Smooth muscle cell (in vitro differentiated cells): ENCODE data around the gene MAP3K3. TPM values are rescaled to one million over a fixed set of nuclear protein-coding genes. Genes with fewer than 3 reads are reported as not detected.

Experiments
- DNase-seq: peaks from one replicate; lab custom pipeline; 2025; ENCODE audit not compliant: unreplicated experiment; lab: John Stamatoyannopoulos, UW
- H2AFZ ChIP-seq: fragments of 200-600 bp; sonication (generic); 2 replicates; pipeline ENCODE4 v1.6.0; 2016; ENCODE audit warnings: antibody characterized with exemption, low read depth, mild to moderate bottlenecking
- H3F3A ChIP-seq: fragments of 200-600 bp; sonication (generic); 2 replicates; pipeline ENCODE4 v1.6.0; 2017; ENCODE audit warnings: antibody characterized with exemption, low read depth
- H3K27ac ChIP-seq: fragments of 200-600 bp; sonication (generic); 2 replicates; pipeline ENCODE4 v1.5.1; 2016; ENCODE audit warnings: low read depth, mild to moderate bottlenecking
- H3K27me3 ChIP-seq: fragments of 200-600 bp; sonication (generic); 2 replicates; pipeline ENCODE4 v1.6.1; 2016; ENCODE audit warnings: low read depth, mild to moderate bottlenecking
- H3K36me3 ChIP-seq: fragments of 200-600 bp; sonication (generic); 2 replicates; pipeline ENCODE4 v1.5.1; 2016; ENCODE audit warnings: low read depth
- H3K4me1 ChIP-seq: fragments of 200-600 bp; sonication (generic); 2 replicates; pipeline ENCODE4 v1.5.1; 2016; ENCODE audit warnings: low read depth
- H3K4me2 ChIP-seq: fragments of 200-600 bp; sonication (generic); 2 replicates; pipeline ENCODE4 v1.6.0; 2016; ENCODE audit warnings: mild to moderate bottlenecking
- H3K4me3 ChIP-seq: fragments of 200-600 bp; sonication (generic); 2 replicates; pipeline ENCODE4 v1.5.1; 2016; ENCODE audit warnings: mild to moderate bottlenecking
- H3K79me2 ChIP-seq: fragments of 200-600 bp; sonication (generic); 2 replicates; pipeline ENCODE4 v1.6.0; 2016; ENCODE audit warnings: low read depth, mild to moderate bottlenecking
- H3K9ac ChIP-seq: fragments of 200-600 bp; sonication (generic); 2 replicates; pipeline ENCODE4 v1.6.0; 2016; ENCODE audit warnings: low read depth
- H3K9me3 ChIP-seq: fragments of 200-600 bp; sonication (generic); replicated peaks from 2 replicates; pipeline ENCODE4 v1.5.1; 2016; ENCODE audit warnings: low read depth
- H4K20me1 ChIP-seq: fragments of 200-600 bp; sonication (generic); 2 replicates; pipeline ENCODE4 v1.6.0; 2016; ENCODE audit warnings: low read depth
- CTCF ChIP-seq: fragments of 200-600 bp; sonication (generic); IDR thresholded peaks from 2 replicates; pipeline ENCODE4 v1.5.1; 2017; ENCODE audit warnings: borderline replicate concordance, mild to moderate bottlenecking, antibody characterized with exemption; ENCODE audit not compliant: insufficient read depth, poor library complexity, severe bottlenecking
- WGBS: methylation state at CpG from one replicate; pipeline ENCODE4 v1.1.7; 2016; ENCODE audit warnings: low lambda C conversion rate; 5-methylcytosine and 5-hydroxymethylcytosine counted together
- polyA plus RNA-seq: library from polyadenylated mRNA; unstranded; fragments of >200 nt; fragmentation: Nextera tagmentation; extraction: Ambion mirVana; gene quantifications from 2 replicates; pipeline ENCODE4 v1.2.1, GENCODE V29; 2016
- total RNA-seq: library from RNA; depleted of rRNA; stranded (reverse); fragments of >200 nt; gene quantifications from 2 replicates; pipeline ENCODE4 v1.2.3, GENCODE V29; 2014

The MAP3K3 gene
- total and polyA plus RNA-seq, 2 experiments from 2014 or later: 16.0 to 23.6 TPM

GRCh38 chr17:63652106-63652505 lies 29.9 kb downstream of the MAP3K3 start:
- H3K27me3 ChIP-seq: no peaks in the 10 kb centered on the region
- WGBS: 93% methylated on average over 3 of the region's 3 CpGs
- H3K79me2 ChIP-seq: no peaks in the 10 kb centered on the region
- H3K4me2 ChIP-seq: no peak overlapping the region
- peaks cover 16% of the 10 kb centered on the region for H4K20me1 ChIP-seq
- no peak overlapping the region for H2AFZ ChIP-seq
- H3K36me3 ChIP-seq: no peaks in the 10 kb centered on the region
- TF ChIP-seq CTCF: no peak
- no peaks in the 10 kb centered on the region for H3K9me3 ChIP-seq
- no peak overlapping the region for H3K9ac ChIP-seq
- no peak overlapping the region for H3K27ac ChIP-seq
- DNase-seq: no peak
- no peaks in the 10 kb centered on the region for H3F3A ChIP-seq
- no peak overlapping the region for H3K4me3 ChIP-seq
- no peaks in the 10 kb centered on the region for H3K4me1 ChIP-seq

GRCh38 chr17:63653050-63653449 lies 30.8 kb downstream of the MAP3K3 start:
- H3K4me1 ChIP-seq: no peaks in the 10 kb centered on the region
- no peak overlapping the region for H3K9ac ChIP-seq
- H3K4me3 ChIP-seq: no peak overlapping the region
- H3K27ac ChIP-seq: no peak overlapping the region
- H3K9me3 ChIP-seq: no peaks in the 10 kb centered on the region
- peaks cover 9% of the 10 kb centered on the region for H4K20me1 ChIP-seq
- no peak for DNase-seq
- WGBS: 84% methylated on average over 2 of the region's 2 CpGs
- H3K79me2 ChIP-seq: no peaks in the 10 kb centered on the region
- TF ChIP-seq CTCF: no peak
- no peak overlapping the region for H2AFZ ChIP-seq
- H3F3A ChIP-seq: no peaks in the 10 kb centered on the region
- no peaks in the 10 kb centered on the region for H3K27me3 ChIP-seq
- H3K36me3 ChIP-seq: no peaks in the 10 kb centered on the region
- H3K4me2 ChIP-seq: no peak overlapping the region

- H3K4me3 ChIP-seq: no peak overlapping the region
- H4K20me1 ChIP-seq: no peaks in the 10 kb centered on the region
- TF ChIP-seq CTCF: no peak
- H3K9ac ChIP-seq: no peak overlapping the region
- no peaks in the 10 kb centered on the region for H3K9me3 ChIP-seq
- H3K79me2 ChIP-seq: no peaks in the 10 kb centered on the region
- no peak overlapping the region for H3K4me2 ChIP-seq
- no peak overlapping the region for H3K27ac ChIP-seq
- no peaks in the 10 kb centered on the region for H3K4me1 ChIP-seq
- no peak overlapping the region for H2AFZ ChIP-seq
- H3K27me3 ChIP-seq: no peaks in the 10 kb centered on the region
- 90% methylated on average over 3 of the region's 3 CpGs for WGBS
- H3K36me3 ChIP-seq: no peaks in the 10 kb centered on the region
- no peaks in the 10 kb centered on the region for H3F3A ChIP-seq
- DNase-seq: no peak
Measured at GRCh38 chr17:63657786-63658185, 35.6 kb downstream of the MAP3K3 start.

GRCh38 chr17:63658366-63658765 lies 36.1 kb downstream of the MAP3K3 start:
- no peak overlapping the region for H2AFZ ChIP-seq
- H3K9me3 ChIP-seq: no peaks in the 10 kb centered on the region
- no peak overlapping the region for H3K4me2 ChIP-seq
- H3K79me2 ChIP-seq: no peaks in the 10 kb centered on the region
- DNase-seq: no peak
- TF ChIP-seq CTCF: no peak
- no peak overlapping the region for H3K9ac ChIP-seq
- H3K4me3 ChIP-seq: no peak overlapping the region
- H3F3A ChIP-seq: no peaks in the 10 kb centered on the region
- 86% methylated on average over 1 of the region's 1 CpG for WGBS
- H4K20me1 ChIP-seq: no peaks in the 10 kb centered on the region
- H3K4me1 ChIP-seq: no peaks in the 10 kb centered on the region
- H3K27ac ChIP-seq: no peak overlapping the region
- H3K36me3 ChIP-seq: no peaks in the 10 kb centered on the region
- no peaks in the 10 kb centered on the region for H3K27me3 ChIP-seq
